ENCODE data around the gene AP1AR. TPM values are rescaled to one million over a fixed set of nuclear protein-coding genes. Genes with fewer than 3 reads are reported as not detected.

AP1AR gene
- total RNA-seq, 4 donors from 2014 or later, result 13.4 to 22.7 (median 15.6) TPM

GRCh38 chr4:112274959-112275358 lies 43.4 kb downstream of the AP1AR start:
- no peak overlapping the region for H3K27ac ChIP-seq
- TF ChIP-seq POLR2AphosphoS5 (IDR thresholded peaks at IDR 0.05) (no peak), EP300 (IDR thresholded peaks at IDR 0.05) (no peak), CTCF (IDR thresholded peaks at IDR 0.05) (no peak), POLR2A (IDR thresholded peaks at IDR 0.05) (no peak)
- 91% methylated on average over 4 of the region's 4 CpGs for WGBS
- peaks cover 28% of the 10 kb centered on the region for H3K4me1 ChIP-seq
- H3K4me3 ChIP-seq, result no peak overlapping the region
- H3K27me3 ChIP-seq, result no peaks in the 10 kb centered on the region
- DNase-seq (ENCODE audit: low spot score in 2 of 2), result no peak
- no peaks in the 10 kb centered on the region for H3K36me3 ChIP-seq
- H3K9me3 ChIP-seq, result no peaks in the 10 kb centered on the region

GRCh38 chr4:112276113-112276512 lies 44.5 kb downstream of the AP1AR start:
- H3K27ac ChIP-seq, result no peak overlapping the region

GRCh38 chr4:112277220-112277619 lies 45.6 kb downstream of the AP1AR start:
- H3K36me3 ChIP-seq, result no peaks in the 10 kb centered on the region
- TF ChIP-seq CTCF (IDR thresholded peaks at IDR 0.05), result no peak
- no peaks in the 10 kb centered on the region for H3K27me3 ChIP-seq
- DNase-seq (ENCODE audit: low spot score in 2 of 2), result no peak
- H3K27ac ChIP-seq, result peak overlapping the region; percentile 18
- H3K4me1 ChIP-seq, result peaks cover 25% of the 10 kb centered on the region
- 61% methylated on average over 3 of the region's 3 CpGs for WGBS
- no peak overlapping the region for H3K4me3 ChIP-seq
- no peaks in the 10 kb centered on the region for H3K9me3 ChIP-seq

More at GRCh38 chr4:112276113-112276512, 44.5 kb downstream of the AP1AR start:
- no peak for TF ChIP-seq POLR2A (IDR thresholded peaks at IDR 0.05)
- TF ChIP-seq CTCF (IDR thresholded peaks at IDR 0.05), result no peak
- no peak for TF ChIP-seq EP300 (IDR thresholded peaks at IDR 0.05)
- no peak for TF ChIP-seq POLR2AphosphoS5 (IDR thresholded peaks at IDR 0.05)
- H3K4me3 ChIP-seq, result no peak overlapping the region
- no peaks in the 10 kb centered on the region for H3K36me3 ChIP-seq
- H3K9me3 ChIP-seq, result no peaks in the 10 kb centered on the region
- 84% methylated on average over 3 of the region's 3 CpGs for WGBS
- DNase-seq (ENCODE audit: low spot score in 2 of 2), result no peak
- peaks cover 25% of the 10 kb centered on the region for H3K4me1 ChIP-seq
- no peaks in the 10 kb centered on the region for H3K27me3 ChIP-seq

DNA sequence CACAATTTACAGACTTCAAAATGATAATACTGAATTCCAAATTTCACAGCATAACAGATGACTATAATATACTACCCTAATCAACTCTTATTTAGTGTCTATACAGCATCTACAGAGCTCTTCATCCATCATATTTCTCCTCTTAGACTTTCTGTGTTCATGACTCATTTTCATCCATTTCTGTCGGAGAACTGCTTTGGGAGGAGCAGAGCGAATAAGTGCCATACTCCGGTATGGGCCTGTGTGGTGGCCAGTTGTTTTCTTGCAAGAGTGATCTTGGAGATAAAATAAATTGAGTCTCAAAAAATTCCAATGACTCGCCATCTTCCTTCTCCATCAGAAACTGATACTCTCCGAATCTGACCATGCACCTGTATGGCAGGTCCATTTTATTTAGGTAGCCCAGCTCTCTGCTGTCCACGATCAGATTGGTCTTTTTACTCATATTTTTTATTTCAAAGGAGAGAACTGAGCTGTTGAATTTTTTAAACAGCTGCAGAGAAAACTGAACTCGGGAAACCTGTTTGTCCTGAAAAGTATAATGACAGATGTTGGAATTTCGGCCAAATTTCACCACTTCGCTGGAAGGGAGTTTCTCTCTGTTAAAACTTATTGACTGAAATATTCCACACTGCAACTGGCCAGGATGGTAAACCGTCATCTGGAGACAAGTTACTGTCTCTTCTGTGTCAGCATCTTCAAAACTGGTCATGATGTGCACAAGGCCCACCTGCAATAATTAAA lies 46.3 kb downstream of the AP1AR start:
- TF ChIP-seq POLR2AphosphoS5 (IDR thresholded peaks at IDR 0.05), result no peak
- no peak for TF ChIP-seq EP300 (IDR thresholded peaks at IDR 0.05)
- TF ChIP-seq POLR2A (IDR thresholded peaks at IDR 0.05), result no peak
- TF ChIP-seq CTCF (IDR thresholded peaks at IDR 0.05), result no peak
- Histone ChIP-seq H3K9me3 (no peaks in the 10 kb centered on the region), H3K27me3 (no peaks in the 10 kb centered on the region), H3K4me3 (no peak overlapping the region), H3K27ac (no peak overlapping the region), H3K36me3 (no peaks in the 10 kb centered on the region), H3K4me1 (peaks cover 25% of the 10 kb centered on the region)
- no peak for DNase-seq (ENCODE audit: low spot score in 2 of 2)
- WGBS, result 60% methylated on average over 10 of the region's 10 CpGs

GRCh38 chr4:112279025-112279881 lies 47.7 kb downstream of the AP1AR start:
- no peaks in the 10 kb centered on the region for H3K27me3 ChIP-seq
- no peaks in the 10 kb centered on the region for H3K36me3 ChIP-seq
- H3K4me1 ChIP-seq, result peaks cover 39% of the 10 kb centered on the region
- no peak for DNase-seq (ENCODE audit: low spot score in 2 of 2)
- TF ChIP-seq POLR2A (IDR thresholded peaks at IDR 0.05), result no peak
- no peak for TF ChIP-seq POLR2AphosphoS5 (IDR thresholded peaks at IDR 0.05)
- TF ChIP-seq CTCF (IDR thresholded peaks at IDR 0.05), result no peak
- TF ChIP-seq EP300 (IDR thresholded peaks at IDR 0.05), result no peak
- 46% methylated on average over 10 of the region's 10 CpGs for WGBS
- H3K27ac ChIP-seq, result no peak overlapping the region
- H3K9me3 ChIP-seq, result no peaks in the 10 kb centered on the region
- H3K4me3 ChIP-seq, result no peak overlapping the region

Data from suprapubic skin (tissue), 4 donors.